GM12872 (cell line): ENCODE results near the gene CITED2.

Source experiments
- TF ChIP-seq, protein P1 (sequence below): IDR thresholded peaks from 3 replicates; pipeline ENCODE4 v1.5.1; 2011; ENCODE audit warnings: low read depth, mild to moderate bottlenecking, low read length, moderate library complexity; ENCODE audit not compliant: insufficient read depth

Gene CITED2

DNA sequence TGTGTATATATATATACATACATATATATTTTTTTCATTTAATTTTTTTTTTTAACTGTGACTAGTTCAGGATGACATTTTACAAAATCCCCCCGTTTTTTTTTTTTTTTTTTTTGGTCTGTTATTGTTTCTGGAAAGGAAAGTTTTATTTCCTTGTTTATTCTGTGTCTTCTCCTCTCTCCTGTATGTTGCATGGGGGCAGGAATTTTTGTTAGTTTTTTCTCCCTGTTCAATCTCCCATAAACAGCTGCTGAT is 50.2 kb downstream of the CITED2 start:
- TF ChIP-seq, protein P1, sequence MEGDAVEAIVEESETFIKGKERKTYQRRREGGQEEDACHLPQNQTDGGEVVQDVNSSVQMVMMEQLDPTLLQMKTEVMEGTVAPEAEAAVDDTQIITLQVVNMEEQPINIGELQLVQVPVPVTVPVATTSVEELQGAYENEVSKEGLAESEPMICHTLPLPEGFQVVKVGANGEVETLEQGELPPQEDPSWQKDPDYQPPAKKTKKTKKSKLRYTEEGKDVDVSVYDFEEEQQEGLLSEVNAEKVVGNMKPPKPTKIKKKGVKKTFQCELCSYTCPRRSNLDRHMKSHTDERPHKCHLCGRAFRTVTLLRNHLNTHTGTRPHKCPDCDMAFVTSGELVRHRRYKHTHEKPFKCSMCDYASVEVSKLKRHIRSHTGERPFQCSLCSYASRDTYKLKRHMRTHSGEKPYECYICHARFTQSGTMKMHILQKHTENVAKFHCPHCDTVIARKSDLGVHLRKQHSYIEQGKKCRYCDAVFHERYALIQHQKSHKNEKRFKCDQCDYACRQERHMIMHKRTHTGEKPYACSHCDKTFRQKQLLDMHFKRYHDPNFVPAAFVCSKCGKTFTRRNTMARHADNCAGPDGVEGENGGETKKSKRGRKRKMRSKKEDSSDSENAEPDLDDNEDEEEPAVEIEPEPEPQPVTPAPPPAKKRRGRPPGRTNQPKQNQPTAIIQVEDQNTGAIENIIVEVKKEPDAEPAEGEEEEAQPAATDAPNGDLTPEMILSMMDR: no peak

DNA sequence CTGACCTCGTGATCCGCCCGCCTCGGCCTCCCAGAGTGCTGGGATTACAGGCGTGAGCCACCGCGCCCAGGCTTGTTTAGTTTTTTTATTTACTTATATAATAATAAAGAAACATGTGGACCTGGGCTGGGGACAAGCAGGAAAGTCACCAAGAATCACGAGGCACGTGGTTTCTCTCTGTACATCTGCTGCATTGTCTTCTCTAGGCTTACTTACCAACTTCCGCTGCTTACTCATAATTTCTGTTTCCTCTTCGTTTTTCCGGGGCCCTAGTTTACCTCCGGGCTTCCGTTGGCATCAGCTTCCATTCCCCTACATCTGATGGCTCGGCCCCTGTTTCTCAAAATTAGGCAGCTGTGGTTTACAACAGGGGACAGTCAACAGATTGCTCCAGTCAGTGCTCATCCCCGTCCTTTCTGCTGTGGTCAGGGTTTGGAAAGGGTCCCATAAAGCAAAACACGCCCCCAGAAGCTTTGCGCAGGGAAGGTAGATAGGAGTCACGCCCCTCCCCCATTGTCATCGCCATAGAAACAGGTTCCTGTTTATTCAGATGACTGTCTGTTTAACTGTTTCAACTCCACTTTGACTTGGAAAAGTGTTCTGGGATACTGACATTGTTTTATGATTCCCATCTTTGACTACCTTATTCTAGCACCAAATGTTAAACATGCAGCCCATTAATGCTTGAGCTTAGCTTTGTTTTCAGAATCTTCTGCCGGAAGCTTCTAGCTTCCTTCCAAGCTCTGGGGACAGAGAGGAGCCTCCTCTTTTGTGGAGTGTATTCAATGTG is 50.7 kb downstream of the CITED2 start:
- TF ChIP-seq, protein P1: no peak
